ENCODE measurements around the gene USP9Y. TPM values are rescaled to one million over a fixed set of nuclear protein-coding genes. Genes with fewer than 3 reads are reported as not detected.

The USP9Y gene
- total and polyA plus RNA-seq, 10 of the 15 experiments (the other 5 are each of a cell fraction or from before 2014, with no cell fraction given): 0.08 TPM; not detected in 9

- H3K9ac ChIP-seq (ENCODE audit: control insufficient read depth, insufficient read depth, low read length): no peak overlapping the region
- CTCF ChIA-PET: no interaction called here
- SMC1A ChIA-PET (ENCODE audit: uncharacterized antibody, unreplicated experiment): no interaction called here
- in situ Hi-C loops (cut with MboI) (no loop called here), intact Hi-C loops (cut with micrococcal nuclease; ENCODE audit: unreplicated experiment) (no loop called here)
- no peaks in the 10 kb centered on the region for H3K9me3 ChIP-seq (replicated peaks; ENCODE audit: control insufficient read depth, insufficient read depth, low read length)
- no peak overlapping the region for H2AFZ ChIP-seq (ENCODE audit: control insufficient read depth, low read depth, low read length)
- RAD21 ChIA-PET (ENCODE audit: unreplicated experiment): no interaction called here
- no peak for FAIRE-seq
- no peak for TF ChIP-seq ELK1 (IDR thresholded peaks at IDR 0.05; ENCODE audit: low read depth, low read length)
- TF ChIP-seq KLF5 (IDR thresholded peaks at IDR 0.05; ENCODE audit: partially characterized antibody): no peak
- no peak for TF ChIP-seq MYC (IDR thresholded peaks at IDR 0.05; ENCODE audit: insufficient read depth, insufficient read length, insufficient replicate concordance, low read length, severe bottlenecking)
- no peak for TF ChIP-seq ATF3 (IDR thresholded peaks at IDR 0.05; ENCODE audit: borderline replicate concordance, extremely low read depth, low read depth, low read length)
- TF ChIP-seq TARDBP (IDR thresholded peaks at IDR 0.05; ENCODE audit: borderline replicate concordance): no peak
- TF ChIP-seq NFXL1 (IDR thresholded peaks at IDR 0.05; ENCODE audit: borderline replicate concordance): no peak
- no peak for TF ChIP-seq FOXK2 (IDR thresholded peaks at IDR 0.05)
- TF ChIP-seq SMARCA5 (IDR thresholded peaks at IDR 0.05): no peak
- TF ChIP-seq MXI1 (IDR thresholded peaks at IDR 0.05; ENCODE audit: low read depth, low read length): no peak
- TF ChIP-seq ATF7 (IDR thresholded peaks at IDR 0.05; ENCODE audit: low read depth): no peak
- no peak for TF ChIP-seq RELA (IDR thresholded peaks at IDR 0.05; ENCODE audit: borderline replicate concordance, partially characterized antibody)
- TF ChIP-seq ZNF592 (IDR thresholded peaks at IDR 0.05): no peak
- TF ChIP-seq E2F4 (IDR thresholded peaks at IDR 0.05; ENCODE audit: low read depth, low read length): no peak
- H3K4me2 ChIP-seq (ENCODE audit: control insufficient read depth, insufficient read depth): no peak overlapping the region
- POLR2A ChIA-PET: no interaction called here
- H3K4me1 ChIP-seq (ENCODE audit: control insufficient read depth, insufficient read depth, low read length): no peaks in the 10 kb centered on the region
- H3K27me3 ChIP-seq (replicated peaks in 1 of 2; ENCODE audit: control insufficient read depth in 2 of 2, insufficient read depth in 2 of 2, low read length in 1 of 2): no peaks in the 10 kb centered on the region
- H3K4me3 ChIP-seq: no peak overlapping the region
- no peak for ATAC-seq
- no CpG with 5 or more reads among the region's 3 CpGs for WGBS (ENCODE audit: insufficient coverage, insufficient replicate concordance, low lambda C conversion rate, missing lambda C conversion rate)
- H3K36me3 ChIP-seq (ENCODE audit: control insufficient read depth in 2 of 2, insufficient read depth in 2 of 2, low read length in 1 of 2): no peaks in the 10 kb centered on the region
- H3K27ac ChIP-seq (ENCODE audit: control insufficient read depth, insufficient read depth): no peak overlapping the region
- no peaks in the 10 kb centered on the region for H3K79me2 ChIP-seq (ENCODE audit: control insufficient read depth, insufficient read depth, low read length)
- no peak for DNase-seq (ENCODE audit: low read depth, low spot score)
- BruUV-seq (replicated peaks): no TSS peak
- H4K20me1 ChIP-seq (ENCODE audit: control insufficient read depth, insufficient read depth): no peaks in the 10 kb centered on the region
These were observed 108.0 kb downstream of the USP9Y start for GRCh38 chrY:12809034-12809433.

All from GM12878 (cell line).